HG03060 (cell line): ENCODE measurements around the gene MYEOV.

ENCODE experiments used
- ATAC-seq: cut with Tn5 transposase; IDR thresholded peaks from one replicate; pipeline ENCODE4 v1.9.1; 2021; ENCODE audit warnings: low read depth, moderate number of reproducible peaks; ENCODE audit not compliant: unreplicated experiment

The MYEOV gene

DNA sequence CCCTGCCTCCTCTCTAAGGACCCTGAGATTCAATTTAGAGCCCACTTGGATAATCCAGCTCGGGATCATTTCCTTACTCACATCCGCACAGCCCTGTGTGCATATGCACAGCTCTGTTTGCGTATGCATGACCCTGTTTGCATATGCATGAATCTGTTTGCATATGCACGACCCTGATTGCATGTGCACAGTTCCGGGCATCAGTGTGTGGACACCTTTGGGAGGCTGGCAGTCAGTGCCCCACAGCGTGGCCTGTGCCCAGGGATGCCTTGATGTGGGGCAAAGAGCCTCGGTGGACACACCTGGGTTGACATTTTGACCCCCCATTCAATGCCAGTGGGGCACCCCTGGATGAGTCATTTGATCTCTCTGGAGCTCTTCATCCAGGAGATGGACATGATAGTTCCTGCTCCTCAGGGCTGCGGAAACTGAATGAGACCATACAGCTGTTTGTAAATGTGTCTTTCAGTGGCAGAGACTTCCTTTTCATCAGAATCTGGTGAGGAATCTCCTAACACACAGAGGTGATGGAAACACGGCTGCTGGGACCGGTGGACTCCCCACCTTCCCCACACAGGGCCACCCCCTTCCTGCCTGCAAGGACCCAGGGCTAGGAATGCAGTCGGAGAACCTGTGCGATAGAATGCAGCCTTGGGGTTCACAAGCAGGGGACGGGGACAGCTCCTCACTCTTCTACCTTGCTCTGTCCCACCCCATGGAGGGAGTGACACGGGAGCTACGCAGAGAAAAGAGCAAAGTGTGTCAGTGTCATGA is 41.2 kb downstream of the MYEOV start:
- ATAC-seq: no peak

GRCh38 chr11:69335781-69336405 is 41.9 kb downstream of the MYEOV start:
- no peak for ATAC-seq

GRCh38 chr11:69337211-69337721 is 43.3 kb downstream of the MYEOV start:
- no peak for ATAC-seq

- ATAC-seq: no peak
Observed at GRCh38 chr11:69339041-69339733, 45.2 kb downstream of the MYEOV start.

GRCh38 chr11:69339983-69340565 is 46.1 kb downstream of the MYEOV start:
- no peak for ATAC-seq

DNA sequence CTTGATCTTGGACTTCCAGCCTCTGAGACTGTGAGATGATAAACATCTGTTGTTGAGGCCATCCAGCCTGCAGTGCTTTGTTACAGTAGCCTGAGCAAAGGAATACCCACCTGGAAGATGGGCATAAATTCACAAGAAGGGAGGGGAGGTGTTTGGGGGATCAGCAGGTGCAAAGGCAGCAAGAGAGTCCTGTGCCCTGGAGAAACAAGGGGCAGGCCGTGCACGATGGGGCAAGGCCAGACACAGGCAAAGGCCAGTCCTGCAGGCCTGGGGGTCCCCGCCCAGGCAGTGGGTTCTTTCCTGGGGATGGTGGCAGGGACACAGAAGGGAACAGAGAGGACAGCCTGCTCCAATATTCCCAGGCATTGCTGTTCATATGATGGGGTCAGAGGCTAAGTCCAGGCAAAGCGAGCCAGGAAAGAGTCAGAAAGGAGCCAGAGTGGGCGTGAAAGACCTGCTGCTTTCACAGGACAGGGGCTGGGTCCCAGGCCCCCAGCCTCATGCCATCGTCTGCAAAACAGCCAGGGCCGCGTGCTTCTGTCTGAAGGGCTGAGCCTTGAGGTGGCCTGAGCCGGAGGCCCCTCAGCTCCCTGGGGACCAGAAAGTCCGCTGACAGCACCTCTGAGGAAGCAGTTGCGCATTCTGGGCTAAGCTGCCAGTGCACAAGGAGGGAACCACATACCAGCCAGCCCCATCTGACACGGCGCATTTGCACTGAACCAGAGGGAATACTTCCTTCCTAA is 48.8 kb downstream of the MYEOV start:
- ATAC-seq: no peak

- no peak for ATAC-seq
Observed at GRCh38 chr11:69343401-69344321, 49.7 kb downstream of the MYEOV start.

DNA sequence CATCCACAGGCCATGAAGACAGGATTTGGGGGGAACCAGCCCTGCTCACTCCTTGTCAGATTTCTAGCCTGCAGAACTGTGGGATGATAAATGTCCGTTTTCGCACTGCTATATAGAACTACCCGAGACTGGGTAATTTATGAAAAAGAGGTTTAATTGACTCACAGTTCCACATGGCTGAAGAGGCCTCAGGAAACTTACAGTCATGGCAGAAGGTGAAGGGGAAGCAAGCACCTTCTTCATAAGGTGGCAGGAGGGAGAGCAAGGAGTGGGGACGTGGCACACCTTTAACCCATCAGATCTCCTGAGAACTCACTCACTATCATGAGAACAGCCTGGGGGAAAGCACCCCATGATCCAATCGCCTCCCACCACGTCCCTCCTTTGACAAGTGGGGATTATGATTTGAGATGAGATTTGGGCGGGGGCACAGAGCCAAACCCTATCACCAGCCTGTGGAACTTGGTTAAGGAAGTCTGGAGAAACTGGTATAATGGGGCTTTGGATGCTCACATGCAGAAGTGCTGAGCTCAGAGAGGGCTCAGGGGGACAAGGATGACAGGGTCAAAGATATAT is 50.7 kb downstream of the MYEOV start:
- ATAC-seq: no peak
